ENCODE results near the gene SLC34A3.

SLC34A3 gene

GRCh38 chr9:137272241-137273094 is 41.8 kb downstream of the SLC34A3 start:
- no peak for FAIRE-seq
- TF ChIP-seq POLR2A (IDR thresholded peaks at IDR 0.05; ENCODE audit: low read depth, low read length) (no peak), TAF1 (IDR thresholded peaks at IDR 0.05; ENCODE audit: borderline replicate concordance, low read depth, low read length) (no peak), POLR2AphosphoS5 (IDR thresholded peaks at IDR 0.05; ENCODE audit: low read depth, low read length) (no peak)
- no peak for DNase-seq (ENCODE audit: insufficient read length)

GRCh38 chr9:137273095-137273490 is 42.4 kb downstream of the SLC34A3 start:
- TF ChIP-seq TAF1 (IDR thresholded peaks at IDR 0.05; ENCODE audit: borderline replicate concordance, low read depth, low read length) (no peak), POLR2A (IDR thresholded peaks at IDR 0.05; ENCODE audit: low read depth, low read length) (no peak), POLR2AphosphoS5 (IDR thresholded peaks at IDR 0.05; ENCODE audit: low read depth, low read length) (no peak)
- DNase-seq (ENCODE audit: insufficient read length) (no peak), FAIRE-seq (no peak)

- FAIRE-seq (no peak), DNase-seq (ENCODE audit: insufficient read length) (no peak)
- TF ChIP-seq TAF1 (IDR thresholded peaks at IDR 0.05; ENCODE audit: borderline replicate concordance, low read depth, low read length) (no peak), POLR2A (IDR thresholded peaks at IDR 0.05; ENCODE audit: low read depth, low read length) (no peak)
Observed at GRCh38 chr9:137273611-137274320, 43.1 kb downstream of the SLC34A3 start.

- DNase-seq (ENCODE audit: insufficient read length) = no peak
Observed at GRCh38 chr9:137275203-137275587, 44.5 kb downstream of the SLC34A3 start.

GRCh38 chr9:137275588-137276472 is 45.1 kb downstream of the SLC34A3 start:
- FAIRE-seq = no peak
- DNase-seq (ENCODE audit: insufficient read length) = no peak
- no peak for TF ChIP-seq POLR2A (IDR thresholded peaks at IDR 0.05; ENCODE audit: low read depth, low read length)
- no peak; the same call in 1 of the 2 replicates for TF ChIP-seq POLR2AphosphoS5 (IDR thresholded peaks at IDR 0.05; ENCODE audit: low read depth, low read length)
- TF ChIP-seq TAF1 (IDR thresholded peaks at IDR 0.05; ENCODE audit: borderline replicate concordance, low read depth, low read length) = no peak

More at GRCh38 chr9:137275203-137275587, 44.5 kb downstream of the SLC34A3 start:
- no peak for FAIRE-seq
- no peak for TF ChIP-seq TAF1 (IDR thresholded peaks at IDR 0.05; ENCODE audit: borderline replicate concordance, low read depth, low read length)
- TF ChIP-seq POLR2AphosphoS5 (IDR thresholded peaks at IDR 0.05; ENCODE audit: low read depth, low read length) = no peak
- TF ChIP-seq POLR2A (IDR thresholded peaks at IDR 0.05; ENCODE audit: low read depth, low read length) = no peak

GRCh38 chr9:137276473-137277328 is 46.0 kb downstream of the SLC34A3 start:
- DNase-seq (ENCODE audit: insufficient read length) (no peak), FAIRE-seq (no peak)
- TF ChIP-seq TAF1 (IDR thresholded peaks at IDR 0.05; ENCODE audit: borderline replicate concordance, low read depth, low read length) (no peak), POLR2AphosphoS5 (IDR thresholded peaks at IDR 0.05; ENCODE audit: low read depth, low read length) (no peak), POLR2A (IDR thresholded peaks at IDR 0.05; ENCODE audit: low read depth, low read length) (no peak)

- DNase-seq (ENCODE audit: insufficient read length) (peak; percentile 91), FAIRE-seq (peak; percentile 92)
- peak; percentile 69 for TF ChIP-seq POLR2A (IDR thresholded peaks at IDR 0.05; ENCODE audit: low read depth, low read length)
- TF ChIP-seq POLR2AphosphoS5 (IDR thresholded peaks at IDR 0.05; ENCODE audit: low read depth, low read length) = peak; percentile 77
- TF ChIP-seq TAF1 (IDR thresholded peaks at IDR 0.05; ENCODE audit: borderline replicate concordance, low read depth, low read length) = no peak
Observed at GRCh38 chr9:137277329-137278041, 46.8 kb downstream of the SLC34A3 start, which contains the start of gene TOR4A. TSS of gene TOR4A (plus strand) at chr9:137277726. CDS start at chr9:137278690, 964 bp downstream.

GRCh38 chr9:137278061-137278701 is 47.5 kb downstream of the SLC34A3 start:
- no peak for DNase-seq (ENCODE audit: insufficient read length)
- no peak for TF ChIP-seq TAF1 (IDR thresholded peaks at IDR 0.05; ENCODE audit: borderline replicate concordance, low read depth, low read length)
- TF ChIP-seq POLR2AphosphoS5 (IDR thresholded peaks at IDR 0.05; ENCODE audit: low read depth, low read length) = no peak
- no peak for TF ChIP-seq POLR2A (IDR thresholded peaks at IDR 0.05; ENCODE audit: low read depth, low read length)
- FAIRE-seq = peak; percentile 24

Data from GM12892 (cell line).